ENCODE measurements around the gene ARSG. TPM values are rescaled to one million over a fixed set of nuclear protein-coding genes. Genes with fewer than 3 reads are reported as not detected.

ARSG gene
- total and polyA plus RNA-seq, 2 of the 13 experiments (the other 11 are each of a cell fraction or from before 2014, with no cell fraction given): 3.7 to 15.2 TPM

DNA sequence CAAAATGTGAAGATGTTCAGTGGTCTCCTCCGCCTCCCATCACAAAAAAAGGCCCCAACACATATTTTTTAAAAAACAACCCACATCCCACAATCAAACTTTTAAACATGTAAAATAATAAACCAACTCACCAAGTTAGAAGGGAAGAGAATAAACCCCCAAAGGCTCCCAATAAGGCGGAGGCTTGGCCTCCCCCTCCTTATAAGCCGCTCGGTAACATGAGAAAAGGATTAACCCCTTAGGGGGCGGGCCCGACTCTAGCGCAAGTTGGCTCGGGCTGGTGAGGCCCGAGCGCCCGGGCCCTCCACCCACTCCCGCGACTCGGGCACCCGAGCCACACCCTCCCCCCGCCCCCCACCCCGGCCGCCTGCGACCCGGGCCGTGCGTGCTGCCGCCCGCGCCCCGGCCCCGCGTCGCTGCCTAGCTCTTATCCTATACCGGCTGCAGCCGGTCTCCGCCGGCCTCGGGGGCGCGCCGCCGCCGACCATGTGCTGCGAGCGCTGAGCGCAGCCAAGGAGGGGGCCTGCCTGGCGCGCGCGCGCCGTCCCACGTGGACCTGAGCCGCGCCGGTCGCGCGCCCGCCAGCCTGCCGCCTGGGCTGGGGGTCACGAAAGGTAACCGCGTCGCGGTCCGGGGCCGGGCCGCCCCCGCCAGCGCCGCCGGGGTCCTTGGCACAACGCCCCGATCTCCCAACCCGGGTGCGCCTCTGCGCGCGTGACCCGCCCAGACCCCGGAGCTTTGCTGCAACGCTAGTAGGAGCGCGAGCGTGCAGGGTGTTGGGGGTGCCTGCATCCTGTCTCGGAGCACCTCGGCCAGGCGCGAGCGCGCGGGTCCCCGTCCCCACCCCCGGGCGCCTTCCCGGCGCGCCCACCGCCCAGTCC lies at the start of gene ARSG, which contains the start of gene SLC16A6 (continued):
- TF ChIP-seq, protein P1, sequence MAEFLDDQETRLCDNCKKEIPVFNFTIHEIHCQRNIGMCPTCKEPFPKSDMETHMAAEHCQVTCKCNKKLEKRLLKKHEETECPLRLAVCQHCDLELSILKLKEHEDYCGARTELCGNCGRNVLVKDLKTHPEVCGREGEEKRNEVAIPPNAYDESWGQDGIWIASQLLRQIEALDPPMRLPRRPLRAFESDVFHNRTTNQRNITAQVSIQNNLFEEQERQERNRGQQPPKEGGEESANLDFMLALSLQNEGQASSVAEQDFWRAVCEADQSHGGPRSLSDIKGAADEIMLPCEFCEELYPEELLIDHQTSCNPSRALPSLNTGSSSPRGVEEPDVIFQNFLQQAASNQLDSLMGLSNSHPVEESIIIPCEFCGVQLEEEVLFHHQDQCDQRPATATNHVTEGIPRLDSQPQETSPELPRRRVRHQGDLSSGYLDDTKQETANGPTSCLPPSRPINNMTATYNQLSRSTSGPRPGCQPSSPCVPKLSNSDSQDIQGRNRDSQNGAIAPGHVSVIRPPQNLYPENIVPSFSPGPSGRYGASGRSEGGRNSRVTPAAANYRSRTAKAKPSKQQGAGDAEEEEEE (CRISPR knock-in tag; IDR thresholded peaks at IDR 0.05; ENCODE audit: borderline replicate concordance): no peak
- no peak; the same call in 1 of the 2 replicates for TF ChIP-seq ZNF33B (CRISPR knock-in tag; IDR thresholded peaks at IDR 0.05)
- no peak for TF ChIP-seq ELF4 (CRISPR knock-in tag; IDR thresholded peaks at IDR 0.05; ENCODE audit: borderline replicate concordance)
- no peak for TF ChIP-seq PPARG (CRISPR knock-in tag; conservative IDR thresholded peaks at IDR 0.05)
- no peak for TF ChIP-seq GZF1 (CRISPR knock-in tag; IDR thresholded peaks at IDR 0.05)
- TF ChIP-seq RARA (CRISPR knock-in tag; IDR thresholded peaks at IDR 0.05): no peak
- no peak for TF ChIP-seq ZNF761 (CRISPR knock-in tag; conservative IDR thresholded peaks at IDR 0.05)
- no peak for TF ChIP-seq MBD4 (IDR thresholded peaks at IDR 0.05; ENCODE audit: borderline replicate concordance, low read length)
- TF ChIP-seq USF2 (IDR thresholded peaks at IDR 0.05; ENCODE audit: low read depth, low read length): 0 out of 2 replicates have a peak, but pooled peaks have one; percentile 17
- TF ChIP-seq USF2 (CRISPR knock-in tag; IDR thresholded peaks at IDR 0.05; ENCODE audit: borderline replicate concordance): no peak
- TF ChIP-seq ZSCAN9 (CRISPR knock-in tag; IDR thresholded peaks at IDR 0.05; ENCODE audit: borderline replicate concordance): no peak
- TF ChIP-seq ZNF747 (CRISPR knock-in tag; IDR thresholded peaks at IDR 0.05; ENCODE audit: borderline replicate concordance): no peak
- TF ChIP-seq RXRA (CRISPR knock-in tag; IDR thresholded peaks at IDR 0.05): peak; percentile 32; the same call in 1 of the 2 replicates
- TF ChIP-seq CENPBD1 (CRISPR knock-in tag; IDR thresholded peaks at IDR 0.05; ENCODE audit: borderline replicate concordance, low read depth): no peak
- no peak for TF ChIP-seq ZNF782 (CRISPR knock-in tag; IDR thresholded peaks at IDR 0.05; ENCODE audit: borderline replicate concordance)
- no peak; a peak in 1 of 4 replicates for TF ChIP-seq HMGXB4 (CRISPR knock-in tag; IDR thresholded peaks at IDR 0.05; ENCODE audit: borderline replicate concordance in 1 of 2, low read depth in 1 of 2)
- no peak for TF ChIP-seq RBAK (CRISPR knock-in tag; IDR thresholded peaks at IDR 0.05)
- no peak for TF ChIP-seq SOX5 (CRISPR knock-in tag; IDR thresholded peaks at IDR 0.05; ENCODE audit: borderline replicate concordance)
- TF ChIP-seq RFX5 (IDR thresholded peaks at IDR 0.05; ENCODE audit: low read depth, low read length): no peak
- TF ChIP-seq ARHGAP35 (CRISPR knock-in tag; IDR thresholded peaks at IDR 0.05; ENCODE audit: borderline replicate concordance): no peak
- TF ChIP-seq TOE1 (CRISPR knock-in tag; IDR thresholded peaks at IDR 0.05): no peak
- peak; percentile 78; the same call in 1 of the 2 replicates for TF ChIP-seq SATB2 (CRISPR knock-in tag; IDR thresholded peaks at IDR 0.05)
- no peak for TF ChIP-seq MYNN (CRISPR knock-in tag; IDR thresholded peaks at IDR 0.05; ENCODE audit: low read depth)
